ENCODE measurements around the gene ANGPTL1. TPM values are rescaled to one million over a fixed set of nuclear protein-coding genes. Genes with fewer than 3 reads are reported as not detected.

The ANGPTL1 gene
- total RNA-seq, 2 experiments from 2014 or later, result not detected

GRCh38 chr1:178844436-178844835, 26.4 kb downstream of the ANGPTL1 start:
- ChIA-PET POLR2A (no interaction called here), CTCF (no interaction called here)
- H3K36me3 ChIP-seq (ENCODE audit: insufficient read depth, low read length), result no peaks in the 10 kb centered on the region
- no peak overlapping the region for H3K4me3 Mint-ChIP-seq
- no peak for ATAC-seq (ENCODE audit: poor library complexity)
- H3K4me1 ChIP-seq (ENCODE audit: insufficient read depth, low read length), result no peaks in the 10 kb centered on the region
- no peak for TF ChIP-seq CTCF (IDR thresholded peaks at IDR 0.05)
- H3K9me3 Mint-ChIP-seq, result no peaks in the 10 kb centered on the region
- no peak overlapping the region for H3K27ac Mint-ChIP-seq
- intact Hi-C loops (cut with DNase I, micrococcal nuclease), result no loop called here
- H3K4me1 Mint-ChIP-seq (ENCODE audit: low read depth), result no peaks in the 10 kb centered on the region
- no peaks in the 10 kb centered on the region for H3K27me3 Mint-ChIP-seq
- H3K9me3 ChIP-seq (ENCODE audit: control insufficient read depth in 1 of 2, insufficient read depth in 1 of 2, low read length in 2 of 2), result no peaks in the 10 kb centered on the region
- no peak overlapping the region for H3K27ac ChIP-seq (ENCODE audit: low read depth in 1 of 2, low read length in 2 of 2)
- DNase-seq, result no peak
- no peak overlapping the region for H3K4me3 ChIP-seq (ENCODE audit: low read length)
- peaks cover 3% of the 10 kb centered on the region for H3K36me3 Mint-ChIP-seq (ENCODE audit: low read depth)
- no peaks in the 10 kb centered on the region for H3K27me3 ChIP-seq (ENCODE audit: control insufficient read depth in 1 of 2, insufficient read depth in 2 of 2, low read length in 2 of 2)

- no peak for TF ChIP-seq CTCF (IDR thresholded peaks at IDR 0.05)
- Histone ChIP-seq H3K27ac (ENCODE audit: low read depth in 1 of 2, low read length in 2 of 2) (no peak overlapping the region), H3K27me3 (ENCODE audit: control insufficient read depth in 1 of 2, insufficient read depth in 2 of 2, low read length in 2 of 2) (no peaks in the 10 kb centered on the region), H3K4me1 (ENCODE audit: insufficient read depth, low read length) (no peaks in the 10 kb centered on the region), H3K36me3 (ENCODE audit: insufficient read depth, low read length) (no peaks in the 10 kb centered on the region), H3K9me3 (ENCODE audit: control insufficient read depth in 1 of 2, insufficient read depth in 1 of 2, low read length in 2 of 2) (no peaks in the 10 kb centered on the region), H3K4me3 (ENCODE audit: low read length) (no peak overlapping the region)
- no peak overlapping the region for H3K27ac Mint-ChIP-seq
- DNase-seq, result no peak
- ChIA-PET CTCF (no interaction called here), POLR2A (no interaction called here)
- H3K27me3 Mint-ChIP-seq, result no peaks in the 10 kb centered on the region
- no peaks in the 10 kb centered on the region for H3K4me1 Mint-ChIP-seq (ENCODE audit: low read depth)
- peaks cover 50% of the 10 kb centered on the region for H3K36me3 Mint-ChIP-seq (ENCODE audit: low read depth)
- ATAC-seq (ENCODE audit: poor library complexity), result no peak
- H3K4me3 Mint-ChIP-seq, result no peak overlapping the region
- intact Hi-C loops (cut with DNase I, micrococcal nuclease), result no loop called here
- no peaks in the 10 kb centered on the region for H3K9me3 Mint-ChIP-seq
Observed at GRCh38 chr1:178825167-178825566, 45.7 kb downstream of the ANGPTL1 start.

- POLR2A ChIA-PET, result interaction anchor here (0.6 kb wide), 1 partner anchor 1907 kb away, joined by 3 read pairs; no protein-coding TSS in a partner anchor
Observed at GRCh38 chr1:178821134-178821866, 49.6 kb downstream of the ANGPTL1 start.

More at GRCh38 chr1:178821134-178821866, 49.6 kb downstream of the ANGPTL1 start:
- no peak overlapping the region for H3K27ac ChIP-seq (ENCODE audit: low read depth in 1 of 2, low read length in 2 of 2)
- H3K27me3 ChIP-seq (ENCODE audit: control insufficient read depth in 1 of 2, insufficient read depth in 2 of 2, low read length in 2 of 2), result no peaks in the 10 kb centered on the region
- no peaks in the 10 kb centered on the region for H3K4me1 ChIP-seq (ENCODE audit: insufficient read depth, low read length)
- no peaks in the 10 kb centered on the region for H3K36me3 ChIP-seq (ENCODE audit: insufficient read depth, low read length)
- TF ChIP-seq CTCF (IDR thresholded peaks at IDR 0.05), result no peak
- Mint-ChIP-seq H3K27me3 (no peaks in the 10 kb centered on the region), H3K9me3 (no peaks in the 10 kb centered on the region), H3K36me3 (ENCODE audit: low read depth) (peaks cover 49% of the 10 kb centered on the region), H3K27ac (no peak overlapping the region), H3K4me3 (no peak overlapping the region), H3K4me1 (ENCODE audit: low read depth) (no peaks in the 10 kb centered on the region)
- H3K4me3 ChIP-seq (ENCODE audit: low read length), result no peak overlapping the region
- ATAC-seq (ENCODE audit: poor library complexity) (no peak), DNase-seq (no peak)
- H3K9me3 ChIP-seq (ENCODE audit: control insufficient read depth in 1 of 2, insufficient read depth in 1 of 2, low read length in 2 of 2), result no peaks in the 10 kb centered on the region
- CTCF ChIA-PET, result no interaction called here
- intact Hi-C loops (cut with DNase I, micrococcal nuclease), result no loop called here
